Activated CD4-positive, alpha-beta T cell treated with anti-CD3 and anti-CD28 coated beads, Interleukin-2, amount 50 U/mL, for 48 hours (primary cell): ENCODE data around the gene C12orf56.
"Not testable (repeated sequence)": the region's sequence is repeated elsewhere in the genome, so short reads cannot be mapped to it uniquely, and the experiment has no call there.

Experiments
- DNase-seq, 2 experiments: peaks; one replicate each; pipeline ENCODE4 v3.0.0-alpha.2; 2020

The C12orf56 gene

DNA sequence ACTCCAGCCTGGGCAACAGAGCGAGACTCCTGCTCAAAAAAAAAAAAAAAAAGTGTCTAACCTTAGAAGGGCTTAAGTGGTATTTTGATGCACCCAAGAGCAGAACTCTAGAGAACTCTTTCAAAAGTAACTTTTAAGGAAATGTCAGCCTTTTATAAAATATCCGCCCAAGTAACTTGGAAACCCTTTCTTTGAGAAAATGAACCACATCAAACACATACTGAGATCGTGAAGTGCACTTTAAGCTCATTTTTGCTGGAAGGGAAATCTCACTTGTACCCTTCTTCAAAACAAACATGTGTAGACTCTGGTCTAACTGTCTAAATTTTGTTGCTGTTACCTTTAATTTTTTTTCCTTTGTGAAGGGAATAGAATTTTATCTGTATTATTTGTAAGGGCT lies 5.5 kb downstream of the C12orf56 start:
- DNase-seq: no peak

DNA sequence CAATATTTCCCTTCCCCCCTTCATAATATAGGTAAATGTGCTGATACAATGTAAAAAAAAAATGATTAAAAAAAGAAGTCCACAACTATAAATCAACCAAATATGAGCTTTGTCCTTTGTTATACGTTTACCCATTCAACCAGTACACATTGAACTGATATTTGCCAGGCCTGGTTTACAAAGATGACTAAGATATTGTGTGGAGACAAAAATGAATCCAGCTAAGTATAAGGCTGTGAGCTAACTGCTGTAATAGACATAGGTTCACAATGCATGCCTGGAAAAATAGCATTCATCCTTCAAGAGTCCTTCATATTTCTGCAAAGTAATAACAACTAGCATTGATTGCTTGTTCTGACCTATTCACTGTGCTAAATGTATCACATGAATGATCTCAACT lies 6.9 kb downstream of the C12orf56 start:
- no peak for DNase-seq

DNA sequence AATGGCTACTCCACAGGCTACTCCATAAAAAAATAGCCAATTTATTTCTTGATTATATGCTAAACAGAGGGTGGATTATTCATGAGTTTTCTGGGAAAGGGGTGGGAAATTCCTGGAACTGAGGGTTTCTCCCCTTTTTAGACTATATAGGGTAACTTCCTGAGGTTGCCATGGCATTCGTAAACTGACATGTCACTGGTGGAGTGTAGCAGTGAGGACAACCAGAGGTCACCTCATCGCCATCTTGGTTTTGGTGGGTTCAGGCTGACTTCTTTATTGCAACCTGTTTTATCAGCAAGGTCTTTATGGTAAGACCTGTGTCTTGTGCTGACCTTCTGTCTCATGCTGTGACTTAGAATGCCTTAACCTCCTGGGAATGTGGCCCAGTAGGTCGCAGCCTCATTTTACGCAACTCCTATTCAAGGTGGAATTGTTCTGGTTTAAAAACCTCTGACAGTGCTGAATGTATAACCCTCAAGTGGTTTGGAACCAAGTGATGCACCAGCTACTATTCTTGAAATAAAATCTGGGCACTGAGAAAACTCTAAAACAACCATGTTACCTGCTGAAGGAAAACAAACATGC lies 27.7 kb downstream of the C12orf56 start:
- no peak for DNase-seq

DNA sequence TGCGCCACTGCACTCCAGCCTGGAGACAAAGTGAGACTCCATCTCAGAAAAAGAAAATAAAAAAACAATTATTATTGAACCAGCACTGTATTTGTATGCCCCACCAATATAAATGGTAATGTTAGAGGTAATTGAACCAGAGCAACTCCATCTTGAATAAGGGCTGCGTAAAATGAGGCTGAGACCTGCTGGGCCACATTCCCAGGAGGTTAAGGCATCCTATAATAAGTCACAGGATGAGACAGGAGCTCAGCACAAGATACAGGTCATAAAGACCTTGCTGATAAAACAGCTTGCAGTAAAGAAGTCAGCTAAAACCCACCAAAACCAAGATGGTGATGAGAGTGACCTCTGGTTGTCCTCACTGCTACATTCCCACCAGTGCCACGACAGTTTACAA lies 29.4 kb downstream of the C12orf56 start:
- not testable (repeated sequence) for DNase-seq

- not testable (repeated sequence) for DNase-seq
Observed at GRCh38 chr12:64356209-64356608, 34.3 kb downstream of the C12orf56 start.

DNA sequence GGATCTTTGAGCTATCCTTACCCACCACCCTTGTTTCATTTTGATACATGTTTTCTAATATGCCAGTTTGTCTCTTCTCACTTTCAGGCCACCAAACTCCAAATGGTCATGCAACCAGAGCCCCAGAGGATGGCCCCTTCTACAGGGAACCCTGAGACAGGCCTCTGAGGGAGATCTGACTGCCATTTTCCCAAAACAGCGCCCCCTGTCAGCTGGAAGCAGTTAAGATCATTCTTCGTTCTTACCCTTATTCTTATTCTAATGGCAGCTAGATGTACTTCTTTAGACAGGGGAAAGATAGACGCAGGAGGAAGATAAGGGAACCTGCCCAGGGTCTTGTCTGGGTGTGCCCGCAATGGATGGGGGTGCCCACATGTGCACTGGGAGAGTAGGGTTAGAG lies 38.4 kb downstream of the C12orf56 start:
- no peak for DNase-seq

DNA sequence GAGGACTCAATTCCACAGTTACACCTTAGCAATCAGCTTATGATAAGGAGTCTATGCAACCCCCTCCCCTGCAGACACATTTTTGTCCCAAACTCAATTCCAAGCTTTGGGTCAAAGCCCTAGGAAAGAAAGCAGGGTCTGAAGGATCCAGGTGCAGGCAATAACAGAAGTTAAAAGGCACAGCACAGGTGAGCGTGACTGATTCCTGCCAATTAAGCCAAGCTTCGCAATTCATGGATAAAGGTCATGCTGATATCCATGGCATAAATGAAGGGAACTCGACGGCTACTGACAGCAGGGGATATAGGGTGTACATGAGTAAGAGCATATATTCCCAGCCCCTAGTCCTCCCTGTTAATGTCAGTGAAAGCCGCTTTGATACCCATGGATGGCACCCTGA lies 39.3 kb downstream of the C12orf56 start:
- no peak for DNase-seq

- no peak for DNase-seq
Observed at GRCh38 chr12:64347630-64348029, 42.9 kb downstream of the C12orf56 start.

- not testable (repeated sequence) for DNase-seq
Observed at GRCh38 chr12:64344631-64345030, 45.9 kb downstream of the C12orf56 start.

- not testable (repeated sequence) for DNase-seq
Observed at GRCh38 chr12:64340546-64340945, 50.0 kb downstream of the C12orf56 start.

GRCh38 chr12:64335886-64336466 lies 54.6 kb downstream of the C12orf56 start:
- no peak for DNase-seq

DNA sequence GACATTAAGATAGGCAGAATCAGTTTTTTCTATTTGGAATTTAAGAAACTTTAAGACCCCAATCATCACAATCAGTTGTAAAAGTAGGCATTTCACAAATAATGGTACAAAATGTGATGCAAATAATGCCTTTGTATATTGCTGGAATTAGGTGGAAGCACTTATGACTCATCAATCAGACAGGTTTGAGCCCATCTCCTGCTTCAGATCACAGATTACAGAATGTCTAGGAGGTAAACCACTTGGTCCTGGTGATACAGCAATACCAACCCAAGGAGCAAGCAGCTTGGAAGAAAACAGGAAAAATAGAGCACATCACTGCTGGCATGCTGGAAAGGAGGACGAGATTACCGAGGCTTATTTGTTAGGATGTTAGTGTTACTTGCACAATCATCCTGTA lies 57.6 kb downstream of the C12orf56 start:
- no peak for DNase-seq

GRCh38 chr12:64332296-64332695 lies 58.3 kb downstream of the C12orf56 start:
- no peak for DNase-seq

GRCh38 chr12:64329031-64329710 lies 61.4 kb downstream of the C12orf56 start:
- not testable (repeated sequence) for DNase-seq

DNA sequence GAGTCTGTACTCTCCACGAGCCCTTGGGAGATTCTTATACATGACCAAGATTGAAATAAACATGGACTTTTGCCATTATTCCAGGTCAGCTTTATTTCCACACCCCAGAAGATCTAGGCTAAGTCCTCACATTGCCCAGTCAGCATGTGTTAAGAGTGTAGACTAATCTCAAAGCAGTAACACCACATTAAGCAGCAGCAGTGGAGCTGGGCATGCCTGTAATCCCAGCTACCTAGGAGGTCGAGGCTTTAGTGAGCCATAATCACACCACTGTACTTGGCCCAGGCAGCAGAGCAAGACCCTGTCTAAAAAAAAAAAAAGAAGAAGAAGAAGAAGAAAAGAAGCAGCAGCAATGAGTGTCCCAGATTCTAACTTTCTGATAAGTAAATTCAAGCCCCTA lies 65.5 kb downstream of the C12orf56 start:
- DNase-seq: no peak

- no peak for DNase-seq
Observed at GRCh38 chr12:64323476-64324225, 66.9 kb downstream of the C12orf56 start.

DNA sequence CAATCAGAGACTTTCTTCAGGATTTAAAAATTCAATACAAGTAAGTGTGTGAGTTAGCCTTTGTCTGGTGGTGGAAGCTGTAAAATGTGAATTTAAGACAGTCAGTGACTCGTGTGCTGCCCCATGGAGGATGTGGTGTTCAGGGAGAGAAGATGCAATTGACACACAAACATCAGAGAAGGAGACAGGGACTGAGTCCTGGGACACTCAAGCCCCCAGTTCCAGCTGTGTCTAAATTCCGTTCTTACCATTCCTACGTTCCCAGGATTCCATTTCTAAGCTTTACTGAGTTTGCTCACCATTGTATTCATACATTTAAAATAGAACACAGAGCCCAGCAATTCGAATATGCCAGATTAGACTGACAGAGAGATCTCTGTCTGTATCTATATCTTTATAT lies 67.6 kb downstream of the C12orf56 start:
- no peak for DNase-seq

DNA sequence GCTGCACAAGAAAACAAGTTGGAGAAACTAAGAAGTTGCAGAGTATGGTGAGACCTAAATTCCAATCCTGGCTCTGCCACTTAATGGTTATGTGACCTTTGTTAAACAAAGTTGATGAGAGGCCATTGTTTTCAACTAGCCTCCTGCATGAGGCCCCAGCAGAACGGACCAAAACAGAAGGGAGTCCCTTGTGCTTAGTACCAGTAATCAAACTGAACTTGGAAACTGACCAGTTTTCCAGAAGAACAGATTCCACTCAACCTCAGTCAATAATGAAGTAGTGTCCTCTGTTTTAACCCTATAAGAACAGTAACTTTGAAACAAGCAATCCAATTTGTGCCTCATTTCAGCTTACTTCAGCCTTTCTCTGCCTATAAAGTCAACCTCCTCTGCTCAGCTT lies 69.9 kb downstream of the C12orf56 start:
- no peak for DNase-seq

DNA sequence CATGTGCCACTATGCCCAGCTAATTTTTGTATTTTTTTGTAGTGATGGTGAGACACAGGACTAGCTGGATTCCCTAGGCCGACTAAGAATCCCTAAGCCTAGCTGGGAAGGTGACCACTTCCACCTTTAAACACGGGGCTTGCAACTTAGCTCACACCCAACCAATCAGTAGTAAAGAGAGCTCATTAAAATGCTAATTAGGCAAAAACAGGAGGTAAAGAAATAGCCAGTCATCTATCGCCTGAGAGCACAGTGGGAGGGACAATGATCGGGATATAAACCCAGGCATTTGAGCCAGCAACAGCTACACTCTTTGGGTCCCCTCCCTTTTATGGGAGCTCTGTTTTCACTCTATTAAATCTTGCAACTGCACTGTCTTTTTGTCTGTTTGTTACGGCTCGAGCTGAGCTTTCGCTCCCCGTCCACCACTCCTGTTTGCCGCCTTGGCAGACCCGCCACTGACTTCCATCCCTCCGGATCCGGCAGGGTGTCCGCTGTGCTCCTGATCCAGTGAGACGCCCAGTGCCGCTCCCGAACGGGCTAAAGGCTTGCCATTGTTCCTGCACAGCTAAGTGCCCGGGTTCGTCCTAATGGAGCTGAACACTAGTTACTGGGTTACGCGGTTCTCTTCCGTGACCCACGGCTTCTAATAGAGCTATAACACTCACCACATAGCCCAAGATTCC lies 70.9 kb downstream of the C12orf56 start:
- DNase-seq: not testable (repeated sequence)

DNA sequence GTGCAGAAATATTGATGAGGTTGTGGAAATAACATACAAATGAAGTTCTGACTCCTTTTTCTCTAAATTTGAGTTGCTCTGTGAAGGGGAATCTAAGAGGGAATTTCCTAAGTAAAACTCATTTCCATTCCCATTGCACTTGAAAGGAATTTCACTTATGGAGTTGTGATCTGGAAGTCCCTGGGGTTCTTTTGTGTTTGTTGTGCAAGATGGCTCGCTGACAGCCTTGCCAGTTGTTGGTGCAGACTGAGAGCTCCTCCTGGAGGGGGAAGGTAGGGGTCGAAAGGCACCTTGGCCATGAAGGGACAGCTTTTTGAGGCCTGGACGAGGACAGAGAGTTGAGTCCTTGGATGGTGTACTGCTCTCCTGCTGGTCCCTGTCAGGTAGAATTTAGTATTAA lies 72.0 kb downstream of the C12orf56 start:
- DNase-seq: no peak

DNA sequence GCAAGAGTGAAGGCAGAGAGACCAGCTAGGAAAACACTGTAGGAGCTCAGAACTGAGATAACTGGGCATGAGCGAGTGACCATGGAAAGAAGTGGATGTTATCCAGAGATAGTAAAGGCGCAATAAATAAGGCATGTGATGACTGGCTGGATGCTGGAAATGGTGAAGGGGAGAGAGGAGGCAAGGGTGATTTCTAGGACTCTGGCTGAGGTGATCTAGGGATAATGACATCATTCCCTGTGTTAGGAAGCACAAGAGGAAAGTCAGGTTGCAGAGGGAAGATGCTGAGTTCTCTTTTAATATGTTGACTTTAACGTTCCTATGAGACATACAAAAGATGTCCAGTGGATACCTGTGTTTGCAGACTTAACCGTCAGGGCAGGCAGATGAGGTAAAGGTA lies 78.7 kb downstream of the C12orf56 start:
- no peak for DNase-seq

DNA sequence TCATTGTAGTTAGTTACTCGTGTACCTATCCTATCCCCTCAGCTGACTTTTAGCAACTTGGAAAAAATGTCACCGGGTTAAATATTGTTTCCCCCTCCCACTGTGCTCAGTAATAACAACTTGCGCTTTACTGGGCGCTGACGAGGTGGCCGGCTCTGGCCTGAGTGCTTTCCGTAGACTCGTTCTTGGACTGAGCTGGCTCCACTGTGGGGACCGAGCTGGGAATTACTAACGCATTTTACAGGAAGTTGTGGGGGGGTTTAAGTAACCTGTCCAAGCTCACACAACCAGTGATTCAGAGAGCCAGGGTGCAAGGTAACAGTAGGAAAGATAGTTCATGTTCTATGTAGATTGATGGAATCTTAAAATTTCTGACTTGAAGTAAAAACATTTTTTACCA lies 86.0 kb downstream of the C12orf56 start:
- DNase-seq: no peak

GRCh38 chr12:64299628-64300027 lies 90.9 kb downstream of the C12orf56 start:
- no peak for DNase-seq
